Kidney epithelial cell (primary cell): ENCODE data around the gene DDX23. TPM values are rescaled to one million over a fixed set of nuclear protein-coding genes. Genes with fewer than 3 reads are reported as not detected.

Experiments
- DNase-seq: peaks from one replicate; pipeline ENCODE4 v3.0.0-alpha.2; 2010; ENCODE audit warnings: low read depth
- H3K27me3 ChIP-seq: 2 replicates; pipeline ENCODE4 v1.6.0; 2011; ENCODE audit warnings: low read length; ENCODE audit not compliant: control insufficient read depth, insufficient read depth
- H3K36me3 ChIP-seq: 2 replicates; pipeline ENCODE4 v1.5.1; 2011; ENCODE audit warnings: low read length; ENCODE audit not compliant: control insufficient read depth, insufficient read depth
- H3K4me3 ChIP-seq: 2 replicates; pipeline ENCODE4 v1.5.1; 2011; ENCODE audit warnings: low read depth, mild to moderate bottlenecking, control low read depth, low read length
- total RNA-seq: library from RNA; depleted of rRNA; stranded (reverse); fragments of >200 nt; gene quantifications from 2 replicates; pipeline ENCODE4 v1.2.3, GENCODE V29; 2015
- TF ChIP-seq, protein P1 (sequence below): IDR thresholded peaks from 2 replicates; pipeline ENCODE4 v1.5.1; 2011; ENCODE audit warnings: mild to moderate bottlenecking, moderate library complexity, low read length, control low read depth, inconsistent platforms; ENCODE audit not compliant: insufficient read depth, poor library complexity, severe bottlenecking

DDX23 gene
- total RNA-seq, 1 donor from 2014 or later, result 65.1 TPM

DNA sequence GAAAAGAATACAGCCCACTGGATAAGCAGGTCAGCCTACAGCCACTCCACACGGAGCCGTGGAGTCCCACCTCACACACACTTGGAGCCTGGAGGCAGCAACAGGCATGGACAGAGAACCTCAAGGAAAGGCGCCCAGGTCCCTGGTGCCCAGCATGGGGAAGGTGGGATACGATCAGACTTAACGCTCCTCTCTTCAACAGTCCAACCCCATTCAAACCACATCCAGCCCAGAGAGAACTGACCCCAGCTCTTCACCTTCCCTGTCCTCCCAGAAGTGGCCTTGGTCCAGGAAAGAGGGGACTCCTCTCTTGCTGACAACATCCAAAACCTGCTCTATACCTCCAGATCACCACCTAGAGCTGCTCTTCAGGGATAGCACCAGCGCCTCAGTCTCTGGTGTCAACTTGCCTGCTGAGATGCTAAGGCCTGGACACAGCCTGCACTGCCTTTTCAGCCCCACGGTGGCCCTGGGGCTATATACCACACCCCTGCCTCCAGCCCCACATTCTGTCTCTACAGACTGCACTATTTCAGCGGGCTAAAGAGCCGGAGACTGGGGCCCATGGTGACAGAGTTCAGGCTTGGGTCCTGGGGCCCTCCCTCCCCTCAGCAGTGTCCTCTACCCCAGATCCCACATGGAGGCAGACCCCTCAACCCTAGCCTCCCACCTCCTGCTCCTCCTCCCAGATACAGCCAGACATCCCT is 70.1 kb downstream of the DDX23 start:
- no peaks in the 10 kb centered on the region for H3K27me3 ChIP-seq
- H3K4me3 ChIP-seq, result no peak overlapping the region
- TF ChIP-seq, protein P1, sequence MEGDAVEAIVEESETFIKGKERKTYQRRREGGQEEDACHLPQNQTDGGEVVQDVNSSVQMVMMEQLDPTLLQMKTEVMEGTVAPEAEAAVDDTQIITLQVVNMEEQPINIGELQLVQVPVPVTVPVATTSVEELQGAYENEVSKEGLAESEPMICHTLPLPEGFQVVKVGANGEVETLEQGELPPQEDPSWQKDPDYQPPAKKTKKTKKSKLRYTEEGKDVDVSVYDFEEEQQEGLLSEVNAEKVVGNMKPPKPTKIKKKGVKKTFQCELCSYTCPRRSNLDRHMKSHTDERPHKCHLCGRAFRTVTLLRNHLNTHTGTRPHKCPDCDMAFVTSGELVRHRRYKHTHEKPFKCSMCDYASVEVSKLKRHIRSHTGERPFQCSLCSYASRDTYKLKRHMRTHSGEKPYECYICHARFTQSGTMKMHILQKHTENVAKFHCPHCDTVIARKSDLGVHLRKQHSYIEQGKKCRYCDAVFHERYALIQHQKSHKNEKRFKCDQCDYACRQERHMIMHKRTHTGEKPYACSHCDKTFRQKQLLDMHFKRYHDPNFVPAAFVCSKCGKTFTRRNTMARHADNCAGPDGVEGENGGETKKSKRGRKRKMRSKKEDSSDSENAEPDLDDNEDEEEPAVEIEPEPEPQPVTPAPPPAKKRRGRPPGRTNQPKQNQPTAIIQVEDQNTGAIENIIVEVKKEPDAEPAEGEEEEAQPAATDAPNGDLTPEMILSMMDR, result no peak
- no peak for DNase-seq
- H3K36me3 ChIP-seq, result no peaks in the 10 kb centered on the region

DNA sequence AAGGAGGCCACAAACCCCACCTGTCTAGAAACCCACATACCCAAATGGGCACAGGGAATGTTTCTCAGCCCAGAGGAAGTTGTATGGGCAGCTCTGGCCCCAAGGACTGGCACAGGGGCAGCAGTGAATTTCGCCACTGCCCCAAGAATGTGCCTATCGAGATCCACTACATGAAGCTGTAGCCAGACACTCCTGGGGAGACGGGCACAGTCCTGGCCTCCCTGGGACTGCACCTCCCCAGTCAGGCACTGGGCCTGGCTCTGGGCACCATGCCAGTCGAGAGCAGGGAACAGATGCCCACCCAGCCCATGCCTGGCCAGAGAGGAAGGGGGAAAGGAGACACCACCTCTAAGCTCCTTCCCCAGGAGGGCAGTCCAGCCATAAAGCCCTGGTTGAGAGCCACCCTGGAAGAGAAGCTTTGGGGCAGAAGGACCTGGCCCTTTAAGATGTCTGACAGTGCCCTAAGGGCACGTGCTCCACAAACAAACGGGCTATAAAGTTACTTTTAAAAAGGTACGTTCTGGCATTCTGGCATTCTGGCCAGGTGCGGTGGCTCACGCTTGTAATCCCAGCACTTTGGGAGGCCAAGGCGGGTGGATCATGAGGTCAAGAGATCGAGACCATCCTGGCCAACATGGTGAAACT is 71.5 kb downstream of the DDX23 start:
- peaks cover 2% of the 10 kb centered on the region for H3K36me3 ChIP-seq
- H3K4me3 ChIP-seq, result no peak overlapping the region
- TF ChIP-seq, protein P1, result no peak
- no peak for DNase-seq
- no peaks in the 10 kb centered on the region for H3K27me3 ChIP-seq

DNA sequence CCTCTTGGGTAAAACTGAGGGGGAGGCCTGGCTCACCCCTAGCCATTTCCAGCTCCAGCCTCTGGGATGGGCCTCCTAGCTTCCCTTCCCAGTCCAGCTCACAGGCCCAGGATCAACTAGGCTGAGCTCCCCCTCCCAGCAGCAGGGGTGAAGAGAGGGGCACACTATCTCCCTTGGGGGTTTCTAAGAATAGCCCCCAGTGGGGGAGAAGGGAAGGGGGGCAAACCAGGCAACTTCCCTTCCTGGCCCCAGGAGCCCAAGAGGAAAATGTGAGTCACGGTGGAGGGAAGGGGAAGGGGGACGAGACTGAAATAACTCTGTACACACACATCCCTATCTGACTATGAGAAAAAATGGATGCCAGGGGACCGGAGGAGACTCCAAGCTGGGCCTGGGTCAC is 72.1 kb downstream of the DDX23 start:
- TF ChIP-seq, protein P1, result no peak
- DNase-seq, result no peak
- H3K4me3 ChIP-seq, result no peak overlapping the region
- H3K27me3 ChIP-seq, result no peaks in the 10 kb centered on the region
- H3K36me3 ChIP-seq, result peaks cover 2% of the 10 kb centered on the region

Other genes starting within 250 kb of the DDX23 start
- 47.2 and 78.2 TPM in 2 replicates for gene KANSL2, start 169.9 kb downstream of the DDX23 start, total RNA-seq
- gene CCNT1, start 135.5 kb downstream of the DDX23 start, total RNA-seq, result 25.9 and 29.5 TPM in 2 replicates
- 24.3 and 26.2 TPM in 2 replicates for gene ADCY6, start 63.1 kb downstream of the DDX23 start, total RNA-seq
- gene CACNB3, start 33.7 kb downstream of the DDX23 start, total RNA-seq, result 24.5 and 25.4 TPM in 2 replicates
- 9.9 and 10.7 TPM in 2 replicates for gene RND1, start 13.7 kb upstream of the DDX23 start, total RNA-seq
- gene FKBP11, start 73.3 kb upstream of the DDX23 start, total RNA-seq, result 12.4 and 14.8 TPM in 2 replicates
- 77.9 and 101 TPM in 2 replicates for gene ARF3, start 105.3 kb upstream of the DDX23 start, total RNA-seq
- not detected in 2 replicates for gene WNT10B, start 119.6 kb upstream of the DDX23 start, total RNA-seq
- gene WNT1, start 126.2 kb upstream of the DDX23 start, total RNA-seq, result not detected in 2 replicates
- 0.13 and 0.34 TPM in 2 replicates for gene DDN, start 147.2 kb upstream of the DDX23 start, total RNA-seq
- gene PRKAG1, start 166.6 kb upstream of the DDX23 start, total RNA-seq, result 57.0 and 68.5 TPM in 2 replicates
- gene KMT2D, start 208.6 kb upstream of the DDX23 start, total RNA-seq, result 68.9 and 71.8 TPM in 2 replicates
- 3.8 and 5.1 TPM in 2 replicates for gene RHEBL1, start 217.8 kb upstream of the DDX23 start, total RNA-seq
- 0.04 TPM in 1 of 2 replicates, not detected in the other for gene DHH, start 242.6 kb upstream of the DDX23 start, total RNA-seq